GM19328 (cell line): Measurements from ENCODE around the gene SMG6.

Experiments
- ATAC-seq: cut with Tn5 transposase; IDR thresholded peaks from one replicate; pipeline ENCODE4 v1.9.1; 2021; ENCODE audit warnings: mild to moderate bottlenecking, moderate library complexity; ENCODE audit not compliant: unreplicated experiment

Gene SMG6

GRCh38 chr17:2237950-2238349 is 65.6 kb downstream of the SMG6 start:
- ATAC-seq, result no peak

GRCh38 chr17:2237521-2237921 is 66.1 kb downstream of the SMG6 start:
- ATAC-seq, result no peak

- ATAC-seq, result no peak
Measured at GRCh38 chr17:2235792-2236366, 67.7 kb downstream of the SMG6 start.

GRCh38 chr17:2235265-2235664 is 68.3 kb downstream of the SMG6 start:
- ATAC-seq, result no peak

- no peak for ATAC-seq
Measured at GRCh38 chr17:2233441-2233947, 70.1 kb downstream of the SMG6 start.

- ATAC-seq, result no peak
Measured at GRCh38 chr17:2232244-2232638, 71.3 kb downstream of the SMG6 start.

- no peak for ATAC-seq
Measured at GRCh38 chr17:2230877-2231276, 72.7 kb downstream of the SMG6 start.

- no peak for ATAC-seq
Measured at GRCh38 chr17:2227025-2227699, 76.4 kb downstream of the SMG6 start.

GRCh38 chr17:2223617-2223927 is 80.0 kb downstream of the SMG6 start:
- ATAC-seq, result no peak

GRCh38 chr17:2222901-2223616 is 80.5 kb downstream of the SMG6 start:
- no peak for ATAC-seq

- ATAC-seq, result no peak
Measured at GRCh38 chr17:2222301-2222700, 81.3 kb downstream of the SMG6 start.

- ATAC-seq, result no peak
Measured at GRCh38 chr17:2218426-2218825, 85.2 kb downstream of the SMG6 start.

GRCh38 chr17:2215616-2216364 is 87.8 kb downstream of the SMG6 start:
- ATAC-seq, result peak; percentile 60

GRCh38 chr17:2214929-2215615 is 88.5 kb downstream of the SMG6 start:
- no peak for ATAC-seq

- ATAC-seq, result no peak
Measured at GRCh38 chr17:2214047-2214928, 89.3 kb downstream of the SMG6 start.

GRCh38 chr17:2213291-2213960 is 90.2 kb downstream of the SMG6 start:
- no peak for ATAC-seq

GRCh38 chr17:2212400-2212981 is 91.1 kb downstream of the SMG6 start:
- ATAC-seq, result no peak

GRCh38 chr17:2211661-2212399 is 91.8 kb downstream of the SMG6 start:
- no peak for ATAC-seq
